Activated CD4-positive, CD25-positive, alpha-beta regulatory T cell (primary cell): ENCODE data around the gene RNF111.
"Not testable (repeated sequence)": the region's sequence is repeated elsewhere in the genome, so short reads cannot be mapped to it uniquely, and the experiment has no call there.

Experiments used
- DNase-seq, 4 experiments: peaks; one replicate each; lab custom pipeline; 2025; lab: John Stamatoyannopoulos, UW

RNF111 gene

GRCh38 chr15:59133929-59134427 is 146.5 kb downstream of the RNF111 start:
- DNase-seq = no peak

GRCh38 chr15:59137566-59137965 is 150.1 kb downstream of the RNF111 start:
- DNase-seq = no peak

GRCh38 chr15:59138243-59138642 is 150.8 kb downstream of the RNF111 start:
- DNase-seq = peak; percentile 2 to 33 (median 20)

DNA sequence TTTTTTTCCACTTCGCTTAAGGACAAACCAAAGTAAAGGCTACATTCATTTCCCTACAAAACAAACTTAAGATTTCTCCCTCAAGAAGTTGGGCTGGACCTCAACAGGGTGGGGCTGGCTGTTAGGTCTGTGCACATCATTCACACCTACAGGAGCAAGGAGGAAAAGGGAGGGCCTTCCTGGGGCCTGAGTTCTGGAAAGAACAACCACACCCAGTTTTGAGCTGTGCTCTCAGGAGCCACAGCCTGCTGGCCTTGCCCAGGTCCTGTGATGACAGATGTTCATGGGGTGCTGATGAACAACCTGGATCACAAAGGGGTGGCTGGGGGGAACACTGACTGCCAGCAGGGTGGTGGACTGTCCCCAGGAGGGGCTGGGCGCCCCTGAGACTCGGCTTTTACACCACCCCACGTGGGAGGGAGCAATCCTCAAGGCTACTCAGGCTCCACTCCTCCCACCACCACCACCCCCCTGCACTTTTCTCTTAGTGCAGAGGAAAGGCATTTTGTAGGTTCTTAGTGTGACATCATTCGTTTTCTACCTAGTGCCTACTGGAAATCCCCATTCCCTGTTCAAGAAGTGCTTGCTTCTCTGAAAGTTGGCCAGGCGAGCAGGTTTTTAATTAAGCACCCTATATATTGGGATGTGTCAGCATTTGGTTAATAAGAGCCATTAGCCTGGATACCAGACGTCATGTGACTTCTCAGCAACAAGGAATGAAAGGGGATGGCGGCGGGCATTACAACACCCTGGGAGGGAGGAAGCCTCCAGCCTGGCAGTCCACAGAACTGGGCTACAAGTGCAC is 153.2 kb downstream of the RNF111 start:
- DNase-seq = no peak

DNA sequence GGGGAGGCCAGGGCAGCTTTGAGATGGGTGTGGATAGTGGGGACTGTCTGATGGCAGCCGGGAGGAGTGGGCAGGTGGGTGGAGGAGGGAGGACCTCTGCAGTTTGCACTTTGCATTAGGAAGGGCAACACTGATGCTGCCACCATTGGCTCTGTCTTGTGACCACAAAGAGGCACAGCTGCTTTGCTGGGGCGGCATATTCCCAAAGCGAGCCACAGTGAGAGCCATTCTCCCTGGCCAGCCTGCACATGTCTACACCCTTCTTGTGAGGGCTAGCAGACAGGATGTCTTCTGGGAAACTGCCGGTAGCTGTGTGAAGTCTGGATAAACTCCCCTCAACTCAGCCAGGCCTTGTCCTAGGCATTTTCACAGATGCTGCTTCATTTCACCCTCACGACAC is 155.8 kb downstream of the RNF111 start:
- no peak for DNase-seq

- DNase-seq = not testable (repeated sequence)
Observed at GRCh38 chr15:59144594-59144993, 157.1 kb downstream of the RNF111 start.
